GM10847 (cell line): ENCODE measurements around the gene MAZ.

Experiments
- POLR2A ChIP-seq: IDR thresholded peaks from 2 replicates; pipeline ENCODE4 v1.6.1; 2011; ENCODE audit not compliant: insufficient read length; ENCODE audit errors: extremely low read depth

The MAZ gene

GRCh38 chr16:29858149-29858849 is 52.0 kb downstream of the MAZ start:
- TF ChIP-seq POLR2A = no peak

DNA sequence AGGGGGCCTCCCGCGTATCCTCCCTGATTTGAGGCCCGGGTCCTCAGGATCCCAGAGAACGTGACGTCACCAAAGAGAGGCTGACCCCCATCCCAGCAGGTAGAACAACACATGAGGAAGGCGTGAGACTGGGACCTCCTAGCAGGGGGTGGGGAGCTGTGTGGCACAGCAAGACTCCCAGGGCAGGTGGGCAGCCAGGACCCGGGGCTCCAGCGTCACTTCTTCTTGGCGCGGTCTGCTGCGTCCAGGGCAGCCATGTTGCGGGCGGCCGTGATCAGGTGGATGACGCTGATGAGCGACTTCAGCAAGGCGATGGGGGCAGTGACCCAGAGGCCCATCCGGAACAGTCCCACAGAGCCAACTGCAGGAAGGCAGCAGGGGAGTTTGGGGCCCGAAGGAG is 52.6 kb downstream of the MAZ start:
- TF ChIP-seq POLR2A = no peak

DNA sequence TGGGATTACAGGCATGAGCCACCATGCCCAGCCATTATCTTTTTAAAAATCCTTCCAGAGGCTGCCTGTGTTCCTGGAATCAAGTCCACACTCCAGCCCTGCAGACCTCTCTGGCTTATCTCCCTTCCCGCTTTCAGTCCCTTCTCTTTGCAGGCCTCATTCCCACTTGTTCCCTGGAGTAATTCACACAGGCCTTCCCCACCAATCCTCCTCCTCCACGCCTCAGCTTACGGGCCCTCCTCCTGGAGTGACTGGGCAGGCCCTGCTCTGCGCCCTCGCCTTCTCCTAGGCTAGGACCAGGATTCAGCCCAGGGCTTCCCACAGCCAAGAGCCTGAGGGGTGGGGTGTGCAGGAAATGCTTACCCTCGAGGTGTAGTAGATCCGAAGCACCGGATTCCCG is 53.9 kb downstream of the MAZ start:
- no peak for TF ChIP-seq POLR2A
